ENCODE data around the gene RNF227.
A peak's percentile ranks its signal among the peaks of the same experiment; 100 is the strongest.

RNF227 gene

GRCh38 chr17:7930841-7931631 lies 14.9 kb upstream of the RNF227 start:
- DNase-seq (ENCODE audit: low spot score): no peak

- peak; percentile 88 for DNase-seq (ENCODE audit: low spot score)
Observed at GRCh38 chr17:7929158-7930023, 13.3 kb upstream of the RNF227 start, which contains the start of gene KCNAB3. Gene KCNAB3, minus strand, starts transcription at chr17:7929856. Its CDS starts 421 bp downstream, at chr17:7929435.

- DNase-seq (ENCODE audit: low spot score): no peak
Observed at GRCh38 chr17:7927596-7927995, 11.5 kb upstream of the RNF227 start.

GRCh38 chr17:7922845-7923628 lies 6.9 kb upstream of the RNF227 start:
- DNase-seq (ENCODE audit: low spot score): peak; percentile 83

- no peak for DNase-seq (ENCODE audit: low spot score)
Observed at GRCh38 chr17:7922269-7922844, 6.3 kb upstream of the RNF227 start.

- DNase-seq (ENCODE audit: low spot score): no peak
Observed at GRCh38 chr17:7916808-7917207, 719 bp upstream of the RNF227 start.

GRCh38 chr17:7916385-7916682 lies 245 bp upstream of the RNF227 start:
- DNase-seq (ENCODE audit: low spot score): no peak

- no peak for DNase-seq (ENCODE audit: low spot score)
Observed at GRCh38 chr17:7915179-7915610, 894 bp downstream of the RNF227 start.

GRCh38 chr17:7912927-7913524 lies 3.1 kb downstream of the RNF227 start:
- peak; percentile 82 for DNase-seq (ENCODE audit: low spot score)

- no peak for DNase-seq (ENCODE audit: low spot score)
Observed at GRCh38 chr17:7911116-7911515, 5.0 kb downstream of the RNF227 start.

GRCh38 chr17:7910711-7911110 lies 5.4 kb downstream of the RNF227 start:
- no peak for DNase-seq (ENCODE audit: low spot score)

- DNase-seq (ENCODE audit: low spot score): no peak
Observed at GRCh38 chr17:7910281-7910680, 5.8 kb downstream of the RNF227 start.

- DNase-seq (ENCODE audit: low spot score): no peak
Observed at GRCh38 chr17:7909089-7909488, 7.0 kb downstream of the RNF227 start.

- no peak for DNase-seq (ENCODE audit: low spot score)
Observed at GRCh38 chr17:7903154-7904103, 12.7 kb downstream of the RNF227 start.

GRCh38 chr17:7897773-7898172 lies 18.3 kb downstream of the RNF227 start:
- DNase-seq (ENCODE audit: low spot score): peak; percentile 81

GRCh38 chr17:7897090-7897489 lies 19.0 kb downstream of the RNF227 start:
- no peak for DNase-seq (ENCODE audit: low spot score)

GRCh38 chr17:7894866-7895265 lies 21.2 kb downstream of the RNF227 start:
- DNase-seq (ENCODE audit: low spot score): no peak

- DNase-seq (ENCODE audit: low spot score): no peak
Observed at GRCh38 chr17:7894226-7894625, 21.9 kb downstream of the RNF227 start.

- no peak for DNase-seq (ENCODE audit: low spot score)
Observed at GRCh38 chr17:7893187-7893880, 22.8 kb downstream of the RNF227 start.
